Panc1 (cell line): ENCODE results near the gene CLECL1. TPM values are rescaled to one million over a fixed set of nuclear protein-coding genes. Genes with fewer than 3 reads are reported as not detected.

ENCODE experiments used
- ATAC-seq: fragments of 200-7000 bp; cut with Tn5 transposase; 2 replicates; pipeline ENCODE4 v1.9.1; 2020; ENCODE audit warnings: mild to moderate bottlenecking, moderate library complexity
- BruUV-seq: library from RNA; stranded (reverse); fragments of 400-500 nt; replicated peaks from 2 replicates; lab custom pipeline; 2021; lab: Mats Ljungman, UMichigan
- CTCF ChIA-PET: fragments of 300-600 bp; sonication (Branson Sonifier 250); formaldehyde crosslinking; loops from one replicate; lab custom pipeline; 2022; ENCODE audit warnings: antibody characterized with exemption; lab: Charles Lee
- POLR2A ChIA-PET: fragments of 300-600 bp; sonication (Branson Sonifier 250); formaldehyde crosslinking; loops from one replicate; lab custom pipeline; 2022; ENCODE audit warnings: antibody characterized with exemption; lab: Charles Lee
- DNase-seq: peaks from one replicate; pipeline ENCODE4 v3.0.0-alpha.2; 2010; ENCODE audit warnings: low read depth, low spot score
- H3K27ac ChIP-seq: 2 replicates; pipeline ENCODE4 v1.5.1; 2011; ENCODE audit warnings: mild to moderate bottlenecking, low read length, inconsistent platforms
- H3K27me3 ChIP-seq: fragments of 200-500 bp; sonication (Bioruptor generic); 2 replicates; pipeline ENCODE4 v1.6.0; 2014; ENCODE audit warnings: low read length, inconsistent platforms; ENCODE audit not compliant: control insufficient read depth, insufficient read depth
- H3K36me3 ChIP-seq: fragments of 200-500 bp; sonication (Bioruptor generic); 2 replicates; pipeline ENCODE4 v1.5.1; 2014; ENCODE audit warnings: inconsistent platforms, mild to moderate bottlenecking, low read length, moderate library complexity; ENCODE audit not compliant: control insufficient read depth, insufficient read depth
- H3K4me1 ChIP-seq: 2 replicates; pipeline ENCODE4 v1.5.1; 2011; ENCODE audit warnings: inconsistent platforms, mild to moderate bottlenecking, low read length, moderate library complexity; ENCODE audit not compliant: control insufficient read depth, insufficient read depth
- H3K4me3 ChIP-seq, 2 experiments: 2 replicates each; pipeline ENCODE4 v1.5.1; 2011 to 2012; ENCODE audit warnings: low read depth in 2 of 2, low read length in 2 of 2, mild to moderate bottlenecking in 2 of 2, inconsistent platforms in 1 of 2, moderate library complexity in 1 of 2
- H3K9me3 ChIP-seq: fragments of 200-500 bp; sonication (Bioruptor generic); 2 replicates; pipeline ENCODE4 v1.5.1; 2014; ENCODE audit warnings: low read depth, mild to moderate bottlenecking, inconsistent platforms, low read length, moderate library complexity; ENCODE audit not compliant: control insufficient read depth, insufficient read depth
- POLR2AphosphoS5 ChIP-seq: IDR thresholded peaks from 2 replicates; pipeline ENCODE4 v1.6.1; 2012; ENCODE audit warnings: mild to moderate bottlenecking, low read depth, low read length, moderate library complexity
- SIN3A ChIP-seq: IDR thresholded peaks from 2 replicates; pipeline ENCODE4 v1.6.1; 2012; ENCODE audit warnings: low read depth, mild to moderate bottlenecking, low read length, moderate library complexity, borderline replicate concordance; ENCODE audit not compliant: insufficient read depth
- TCF7L2 ChIP-seq: IDR thresholded peaks from 2 replicates; pipeline ENCODE4 v1.6.1; 2011; ENCODE audit warnings: mild to moderate bottlenecking, low read depth, low read length, inconsistent platforms
- in situ Hi-C: cut with HindIII; loops from 2 replicates; pipeline ENCODE4 v1.10.0; 2016; ENCODE audit warnings: low sequenced_read_pairs, low pct_unique_long_range_greater_than_20kb
- intact Hi-C: fragments of 100-400 bp; cut with micrococcal nuclease; formaldehyde crosslinking; loops from one replicate; pipeline ENCODE4 v1.10.0; 2022; ENCODE audit not compliant: unreplicated experiment
- total RNA-seq: library from RNA; stranded (reverse); gene quantifications from one replicate; pipeline ENCODE4 v1.2.1, GENCODE V29; 2021; ENCODE audit not compliant: unreplicated experiment
- TF ChIP-seq, protein P1 (sequence below): fragments of 450-650 bp; IDR thresholded peaks from 2 replicates; pipeline ENCODE4 v1.5.1; 2017; ENCODE audit warnings: mild to moderate bottlenecking
- TF ChIP-seq, protein P2 (sequence below), 2 experiments: IDR thresholded peaks; 2 replicates each; pipeline ENCODE4 v1.6.1; 2011 to 2012; ENCODE audit warnings: low read depth in 2 of 2, control low read depth in 1 of 2, low read length in 1 of 2, mild to moderate bottlenecking in 1 of 2, moderate library complexity in 1 of 2; ENCODE audit not compliant: insufficient read depth in 1 of 2

Gene CLECL1
- total RNA-seq, 1 experiment from 2014 or later, result not detected

DNA sequence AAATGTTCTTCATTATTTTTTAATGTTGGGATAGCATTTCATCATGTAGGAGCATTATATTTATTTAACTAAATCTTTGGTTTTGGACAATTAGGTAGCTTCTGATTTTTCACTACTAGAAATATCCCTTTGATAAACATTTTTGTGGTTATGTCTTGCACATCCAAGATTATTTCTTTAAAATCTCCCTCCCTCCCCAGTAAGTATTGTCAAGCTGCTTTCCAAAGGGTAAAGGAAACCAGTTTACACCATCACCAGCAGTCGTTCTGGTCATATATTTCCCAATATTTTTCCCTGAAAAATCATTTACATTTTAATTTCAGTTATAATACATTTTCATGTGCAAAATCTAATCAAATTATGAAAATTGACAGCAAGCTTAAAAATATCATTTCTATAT is 16.7 kb upstream of the CLECL1 start:
- no TSS peak for BruUV-seq
- Histone ChIP-seq H3K9me3 (no peaks in the 10 kb centered on the region), H3K27ac (no peak overlapping the region), H3K4me1 (no peaks in the 10 kb centered on the region; the same call in 1 of the 2 replicates), H3K27me3 (no peaks in the 10 kb centered on the region), H3K4me3 (no peak overlapping the region; a peak in 1 of 4 replicates), H3K36me3 (no peaks in the 10 kb centered on the region)
- no peak for ATAC-seq
- TF ChIP-seq TCF7L2, result no peak
- ChIA-PET CTCF (interaction anchor here (1.1 to 2.2 kb wide), 3 partner anchors 11 to 49 kb away, joined by 3 to 11 read pairs (median 3); partner anchors contain the start of gene CD69), POLR2A (no interaction called here)
- intact Hi-C loops, result loop anchor here (2.0 to 10.0 kb wide), 4 partner anchors 49 to 389 kb away; partner anchors contain the start of gene CLEC12B
- in situ Hi-C loops, result no loop called here
- no peak for DNase-seq

DNA sequence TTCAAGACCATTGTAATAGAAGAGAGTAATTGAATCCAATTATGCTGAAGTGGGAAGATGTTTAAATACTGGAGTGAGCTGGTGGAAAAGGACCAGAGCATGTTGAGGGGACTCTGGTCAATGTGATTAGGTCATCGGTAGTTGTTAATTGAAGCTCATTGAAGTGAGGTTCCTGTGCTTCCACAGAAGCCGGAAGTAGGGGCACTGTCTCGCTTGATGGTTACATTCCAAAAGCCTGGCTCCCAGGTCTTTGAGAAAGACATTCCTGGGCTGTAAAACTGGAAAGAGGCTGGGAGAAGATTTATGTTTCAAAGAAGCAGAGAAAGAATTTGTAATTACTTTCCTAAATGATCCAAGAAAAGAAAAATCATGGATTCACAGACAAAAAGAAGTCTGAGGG is 12.3 kb upstream of the CLECL1 start:
- POLR2A ChIA-PET, result no interaction called here
- DNase-seq (no peak), ATAC-seq (no peak)
- Histone ChIP-seq H3K4me1 (peaks cover 3% of the 10 kb centered on the region; the same call in 1 of the 2 replicates), H3K9me3 (no peaks in the 10 kb centered on the region), H3K36me3 (no peaks in the 10 kb centered on the region), H3K27ac (no peak overlapping the region), H3K4me3 (no peak overlapping the region), H3K27me3 (no peaks in the 10 kb centered on the region)
- CTCF ChIA-PET, result no interaction called here
- in situ Hi-C loops (no loop called here), intact Hi-C loops (no loop called here)
- BruUV-seq, result no TSS peak
- TF ChIP-seq, protein P1, sequence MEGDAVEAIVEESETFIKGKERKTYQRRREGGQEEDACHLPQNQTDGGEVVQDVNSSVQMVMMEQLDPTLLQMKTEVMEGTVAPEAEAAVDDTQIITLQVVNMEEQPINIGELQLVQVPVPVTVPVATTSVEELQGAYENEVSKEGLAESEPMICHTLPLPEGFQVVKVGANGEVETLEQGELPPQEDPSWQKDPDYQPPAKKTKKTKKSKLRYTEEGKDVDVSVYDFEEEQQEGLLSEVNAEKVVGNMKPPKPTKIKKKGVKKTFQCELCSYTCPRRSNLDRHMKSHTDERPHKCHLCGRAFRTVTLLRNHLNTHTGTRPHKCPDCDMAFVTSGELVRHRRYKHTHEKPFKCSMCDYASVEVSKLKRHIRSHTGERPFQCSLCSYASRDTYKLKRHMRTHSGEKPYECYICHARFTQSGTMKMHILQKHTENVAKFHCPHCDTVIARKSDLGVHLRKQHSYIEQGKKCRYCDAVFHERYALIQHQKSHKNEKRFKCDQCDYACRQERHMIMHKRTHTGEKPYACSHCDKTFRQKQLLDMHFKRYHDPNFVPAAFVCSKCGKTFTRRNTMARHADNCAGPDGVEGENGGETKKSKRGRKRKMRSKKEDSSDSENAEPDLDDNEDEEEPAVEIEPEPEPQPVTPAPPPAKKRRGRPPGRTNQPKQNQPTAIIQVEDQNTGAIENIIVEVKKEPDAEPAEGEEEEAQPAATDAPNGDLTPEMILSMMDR, result no peak
- TF ChIP-seq POLR2AphosphoS5, result no peak
- no peak for TF ChIP-seq TCF7L2
- TF ChIP-seq SIN3A, result no peak
- TF ChIP-seq, protein P2, sequence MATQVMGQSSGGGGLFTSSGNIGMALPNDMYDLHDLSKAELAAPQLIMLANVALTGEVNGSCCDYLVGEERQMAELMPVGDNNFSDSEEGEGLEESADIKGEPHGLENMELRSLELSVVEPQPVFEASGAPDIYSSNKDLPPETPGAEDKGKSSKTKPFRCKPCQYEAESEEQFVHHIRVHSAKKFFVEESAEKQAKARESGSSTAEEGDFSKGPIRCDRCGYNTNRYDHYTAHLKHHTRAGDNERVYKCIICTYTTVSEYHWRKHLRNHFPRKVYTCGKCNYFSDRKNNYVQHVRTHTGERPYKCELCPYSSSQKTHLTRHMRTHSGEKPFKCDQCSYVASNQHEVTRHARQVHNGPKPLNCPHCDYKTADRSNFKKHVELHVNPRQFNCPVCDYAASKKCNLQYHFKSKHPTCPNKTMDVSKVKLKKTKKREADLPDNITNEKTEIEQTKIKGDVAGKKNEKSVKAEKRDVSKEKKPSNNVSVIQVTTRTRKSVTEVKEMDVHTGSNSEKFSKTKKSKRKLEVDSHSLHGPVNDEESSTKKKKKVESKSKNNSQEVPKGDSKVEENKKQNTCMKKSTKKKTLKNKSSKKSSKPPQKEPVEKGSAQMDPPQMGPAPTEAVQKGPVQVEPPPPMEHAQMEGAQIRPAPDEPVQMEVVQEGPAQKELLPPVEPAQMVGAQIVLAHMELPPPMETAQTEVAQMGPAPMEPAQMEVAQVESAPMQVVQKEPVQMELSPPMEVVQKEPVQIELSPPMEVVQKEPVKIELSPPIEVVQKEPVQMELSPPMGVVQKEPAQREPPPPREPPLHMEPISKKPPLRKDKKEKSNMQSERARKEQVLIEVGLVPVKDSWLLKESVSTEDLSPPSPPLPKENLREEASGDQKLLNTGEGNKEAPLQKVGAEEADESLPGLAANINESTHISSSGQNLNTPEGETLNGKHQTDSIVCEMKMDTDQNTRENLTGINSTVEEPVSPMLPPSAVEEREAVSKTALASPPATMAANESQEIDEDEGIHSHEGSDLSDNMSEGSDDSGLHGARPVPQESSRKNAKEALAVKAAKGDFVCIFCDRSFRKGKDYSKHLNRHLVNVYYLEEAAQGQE (IDR thresholded peaks at IDR 0.05; ENCODE audit: insufficient read depth in 1 of 2, low read depth in 2 of 2, low read length in 1 of 2), result no peak

DNA sequence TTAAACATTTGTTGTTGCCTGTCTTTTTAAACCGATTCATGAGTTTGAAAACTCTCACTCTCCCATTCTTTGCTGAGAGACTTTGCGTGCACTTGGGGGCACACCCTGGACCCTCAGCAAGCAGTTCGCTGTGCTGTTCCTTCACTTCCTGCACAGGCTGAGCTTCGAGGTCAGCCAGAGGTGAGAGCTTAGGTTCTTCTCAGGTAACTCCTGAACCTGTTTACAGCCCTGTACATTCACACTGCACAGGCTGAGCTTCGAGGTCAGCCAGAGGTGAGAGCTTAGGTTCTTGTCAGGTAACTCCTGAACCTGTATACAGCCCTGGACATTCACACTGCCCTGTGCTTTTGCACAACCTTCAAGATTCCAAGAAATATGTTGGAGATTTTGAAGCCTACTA is 9.8 kb upstream of the CLECL1 start:
- H3K4me3 ChIP-seq, result peak overlapping the region in 1 of 2 experiments; percentile 14; a peak in 2 of 4 replicates
- TF ChIP-seq, protein P2 (IDR thresholded peaks at IDR 0.05; ENCODE audit: insufficient read depth in 1 of 2, low read depth in 2 of 2, low read length in 1 of 2), result no peak
- TF ChIP-seq, protein P1, result no peak
- TF ChIP-seq SIN3A, result no peak
- in situ Hi-C loops, result no loop called here
- H3K27ac ChIP-seq, result no peak overlapping the region
- H3K4me1 ChIP-seq, result peaks cover 4% of the 10 kb centered on the region; the same call in 1 of the 2 replicates
- no peak for DNase-seq
- H3K36me3 ChIP-seq, result no peaks in the 10 kb centered on the region
- intact Hi-C loops, result no loop called here
- ChIA-PET CTCF (interaction anchor here (0.5 to 0.6 kb wide), 3 partner anchors 39 to 231 kb away, joined by 3 to 6 read pairs (median 4); no protein-coding TSS in a partner anchor), POLR2A (no interaction called here)
- peak; percentile 42; the same call in 1 of the 2 replicates for ATAC-seq
- no peaks in the 10 kb centered on the region for H3K9me3 ChIP-seq
- no TSS peak for BruUV-seq
- no peaks in the 10 kb centered on the region for H3K27me3 ChIP-seq
